Fibroblast of mammary gland (primary cell): ENCODE measurements around the gene CDC34.

ENCODE experiments used
- DNase-seq: peaks from one replicate; pipeline ENCODE4 v3.0.0-alpha.2; 2010; ENCODE audit warnings: low read depth
- H3K4me3 ChIP-seq: 2 replicates; pipeline ENCODE4 v1.5.1; 2011; ENCODE audit warnings: low read depth, mild to moderate bottlenecking, low read length, moderate library complexity; ENCODE audit not compliant: control insufficient read depth
- CTCF ChIP-seq: conservative IDR thresholded peaks from 2 replicates; pipeline ENCODE4 v1.5.1; 2011; ENCODE audit warnings: low read depth, low read length, inconsistent platforms; ENCODE audit not compliant: control insufficient read depth, insufficient read depth

Gene CDC34

GRCh38 chr19:513368-514165, 18.0 kb upstream of the CDC34 start:
- H3K4me3 ChIP-seq = no peak overlapping the region
- no peak for TF ChIP-seq CTCF
- no peak for DNase-seq

GRCh38 chr19:514166-514663, 17.3 kb upstream of the CDC34 start:
- no peak for TF ChIP-seq CTCF
- no peak for DNase-seq
- H3K4me3 ChIP-seq = no peak overlapping the region

- TF ChIP-seq CTCF = no peak
- no peak for DNase-seq
- H3K4me3 ChIP-seq = no peak overlapping the region
Measured at GRCh38 chr19:517721-518597, 13.6 kb upstream of the CDC34 start.

- DNase-seq = no peak
- no peak overlapping the region for H3K4me3 ChIP-seq
- TF ChIP-seq CTCF = no peak
Measured at GRCh38 chr19:518598-519231, 12.8 kb upstream of the CDC34 start.

- TF ChIP-seq CTCF = no peak
- H3K4me3 ChIP-seq = no peak overlapping the region
- no peak for DNase-seq
Measured at GRCh38 chr19:519449-519865, 12.1 kb upstream of the CDC34 start.

GRCh38 chr19:522726-523125, 8.8 kb upstream of the CDC34 start:
- no peak for TF ChIP-seq CTCF
- DNase-seq = no peak
- no peak overlapping the region for H3K4me3 ChIP-seq
